Kidney capillary endothelial cell (primary cell): Measurements from ENCODE around the gene HTR1E.
"Not testable (repeated sequence)": the region's sequence is repeated elsewhere in the genome, so short reads cannot be mapped to it uniquely, and the experiment has no call there.

Experiments
- DNase-seq: peaks from one replicate; pipeline ENCODE4 v3.0.0-alpha.2; 2018; ENCODE audit warnings: low spot score

The HTR1E gene

GRCh38 chr6:86978251-86978650 lies 40.9 kb downstream of the HTR1E start:
- no peak for DNase-seq

DNA sequence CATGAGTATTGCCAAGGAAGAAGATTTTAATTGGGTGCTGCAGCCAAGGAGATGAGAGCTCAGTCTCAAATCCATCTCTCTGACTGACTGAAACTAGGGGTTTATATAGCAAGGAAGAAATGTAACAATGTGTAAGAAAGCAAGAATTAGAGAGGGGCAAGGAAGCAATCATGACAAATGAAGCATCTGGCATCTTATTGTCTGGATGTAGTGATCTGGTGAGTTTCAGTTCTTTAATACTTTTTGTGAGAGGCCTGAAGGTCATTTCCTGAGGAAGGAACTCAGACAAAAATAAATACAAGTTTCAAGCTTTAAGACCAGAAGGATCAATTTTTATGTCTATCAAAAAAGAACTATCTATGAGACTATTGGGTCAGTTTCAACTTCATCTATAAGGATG lies 64.2 kb downstream of the HTR1E start:
- no peak for DNase-seq

- DNase-seq = not testable (repeated sequence)
Observed at GRCh38 chr6:87002391-87002790, 65.1 kb downstream of the HTR1E start.

- DNase-seq = not testable (repeated sequence)
Observed at GRCh38 chr6:87006541-87006940, 69.2 kb downstream of the HTR1E start.

DNA sequence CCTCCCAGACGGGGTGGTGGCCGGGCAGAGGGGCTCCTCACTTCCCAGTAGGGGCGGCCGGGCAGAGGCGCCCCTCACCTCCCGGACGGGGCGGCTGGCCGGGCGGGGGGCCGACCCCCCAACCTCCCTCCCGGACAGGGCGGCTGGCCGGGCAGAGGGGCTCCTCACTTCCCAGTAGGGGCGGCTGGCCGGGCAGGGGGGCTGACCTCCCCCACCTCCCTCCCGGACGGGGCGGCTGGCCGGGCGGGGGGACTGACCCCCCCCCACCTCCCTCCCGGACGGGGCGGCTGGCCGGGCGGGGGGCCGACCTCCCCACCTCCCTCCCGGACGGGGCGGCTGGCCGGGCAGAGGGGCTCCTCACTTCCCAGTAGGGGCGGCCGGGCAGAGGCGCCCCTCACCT lies 72.3 kb downstream of the HTR1E start:
- not testable (repeated sequence) for DNase-seq

DNA sequence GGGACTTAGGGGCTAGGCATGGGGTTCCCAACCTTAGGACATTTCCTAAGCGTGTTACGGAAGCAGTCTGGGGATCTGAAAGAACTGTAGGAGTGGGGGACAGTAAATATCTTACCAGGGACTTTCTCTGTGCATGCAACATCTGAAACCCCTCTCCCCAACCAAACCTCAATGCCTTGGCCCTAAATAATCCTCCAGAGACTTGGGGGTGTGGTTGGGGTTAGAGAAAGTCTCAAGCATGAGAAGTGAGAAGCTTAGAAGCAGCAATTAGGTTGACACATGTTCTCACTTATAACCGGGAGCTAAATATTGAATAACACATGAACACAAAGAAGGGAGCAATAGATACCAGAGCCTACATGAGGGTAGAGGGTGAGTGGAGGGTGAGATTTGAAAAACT lies 74.7 kb downstream of the HTR1E start:
- DNase-seq = no peak

DNA sequence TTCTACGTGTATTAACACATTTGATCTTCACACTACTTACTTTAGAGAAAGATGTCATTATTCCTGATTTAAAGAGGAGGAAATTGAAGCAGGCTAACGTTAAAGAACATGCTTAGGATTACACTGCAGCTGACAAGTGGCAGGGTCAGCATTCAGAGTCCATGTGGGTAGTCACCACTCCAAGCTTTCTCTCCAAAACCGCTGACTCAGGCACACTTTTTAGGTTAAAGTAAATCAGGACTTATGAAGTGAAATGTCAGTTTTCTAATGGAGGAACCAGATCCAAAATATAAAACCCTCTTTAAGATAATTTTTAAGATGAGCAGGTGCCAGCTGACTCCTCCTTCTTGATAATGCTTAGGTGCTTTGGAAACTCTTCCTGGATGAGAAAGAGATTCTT lies 75.4 kb downstream of the HTR1E start:
- no peak for DNase-seq

- DNase-seq = no peak
Observed at GRCh38 chr6:87016772-87017171, 79.4 kb downstream of the HTR1E start.

- no peak for DNase-seq
Observed at GRCh38 chr6:87027021-87027420, 89.7 kb downstream of the HTR1E start.

DNA sequence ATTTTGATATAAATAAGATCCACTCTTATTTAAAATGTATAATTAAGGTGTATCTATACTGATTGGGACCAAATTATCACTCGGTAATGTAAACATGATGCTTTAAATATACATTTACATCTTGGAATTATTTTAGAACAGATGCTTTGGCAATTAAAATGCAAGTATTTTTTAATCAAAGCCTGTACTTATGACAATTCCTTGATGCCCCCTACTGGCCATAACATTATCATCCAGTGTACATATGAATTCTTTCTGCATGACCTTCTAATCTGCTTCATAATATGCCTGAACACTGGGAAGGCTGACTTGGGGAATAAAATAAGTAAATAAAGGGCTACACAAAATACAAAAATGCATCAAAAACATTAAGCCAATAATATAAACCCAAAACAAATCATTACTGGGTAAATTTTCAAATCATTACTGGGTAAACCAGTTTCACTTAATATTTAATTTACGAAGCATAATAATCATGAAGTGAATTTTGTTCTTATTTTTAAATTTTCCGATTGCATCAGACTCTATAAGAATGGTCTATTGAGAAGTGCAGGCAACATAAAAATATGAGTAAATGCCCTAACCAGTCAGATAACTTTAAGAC lies 92.5 kb downstream of the HTR1E start:
- DNase-seq = peak; percentile 32

GRCh38 chr6:87040729-87041128 lies 103.4 kb downstream of the HTR1E start:
- DNase-seq = no peak

DNA sequence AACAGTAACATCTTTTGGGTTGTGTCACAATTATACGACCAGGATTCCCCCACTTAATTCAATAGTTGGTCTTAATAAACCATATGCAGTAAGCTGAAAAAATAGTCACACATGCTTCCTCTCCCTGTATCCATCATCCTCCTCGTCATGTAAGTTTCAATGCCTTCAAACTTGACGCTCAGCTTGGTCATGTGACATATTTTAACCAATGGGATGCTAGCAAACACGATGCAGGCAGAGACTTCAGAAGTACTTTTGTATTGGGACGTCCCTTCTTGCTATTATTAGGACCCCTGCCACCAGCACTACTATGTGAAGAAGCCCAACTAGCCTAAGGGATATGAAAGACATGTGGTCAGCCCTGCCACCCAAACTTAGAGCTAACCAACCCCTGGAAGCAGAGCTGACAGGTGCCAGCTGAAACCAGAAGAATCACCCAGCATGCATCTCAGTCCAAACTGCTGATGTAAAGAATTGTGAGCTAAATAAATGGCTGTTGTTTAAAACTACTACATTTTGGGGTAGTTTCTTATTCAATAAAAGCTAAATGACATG lies 108.3 kb downstream of the HTR1E start:
- DNase-seq = no peak

- DNase-seq = no peak
Observed at GRCh38 chr6:87049779-87050178, 112.5 kb downstream of the HTR1E start.

GRCh38 chr6:87053312-87053711 lies 116.0 kb downstream of the HTR1E start:
- no peak for DNase-seq

DNA sequence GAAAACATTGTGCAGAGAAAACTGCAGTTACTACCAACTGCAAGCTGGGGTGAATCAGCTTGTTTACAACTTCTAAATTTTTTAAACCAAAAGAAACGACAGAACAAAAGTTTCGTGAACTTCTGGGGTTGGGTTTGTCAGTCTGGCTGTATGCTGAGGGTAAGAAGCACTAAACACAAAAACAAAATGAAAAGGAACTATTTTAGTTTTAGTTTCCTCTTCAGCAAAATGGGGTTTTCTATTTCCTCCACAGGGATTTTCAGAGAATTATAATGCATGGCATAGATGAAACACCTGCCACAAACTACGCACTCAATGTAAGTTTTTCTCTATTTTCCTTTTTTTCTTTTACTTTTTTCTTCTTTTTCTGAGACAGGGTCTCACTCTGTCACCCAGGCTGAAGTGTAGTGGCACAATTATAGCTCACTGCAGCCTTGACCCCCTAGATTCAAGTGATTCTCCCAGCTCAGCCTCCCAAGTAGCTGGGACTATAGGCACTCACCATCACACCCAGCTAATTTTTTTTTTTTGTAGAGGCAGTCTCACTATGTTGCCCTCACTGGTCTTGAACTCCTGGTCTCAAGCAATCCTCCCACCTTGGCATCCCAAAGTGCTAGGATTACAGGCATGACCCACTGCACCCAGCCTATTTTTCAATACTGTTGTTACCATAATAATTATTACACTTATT lies 117.0 kb downstream of the HTR1E start:
- DNase-seq = no peak

DNA sequence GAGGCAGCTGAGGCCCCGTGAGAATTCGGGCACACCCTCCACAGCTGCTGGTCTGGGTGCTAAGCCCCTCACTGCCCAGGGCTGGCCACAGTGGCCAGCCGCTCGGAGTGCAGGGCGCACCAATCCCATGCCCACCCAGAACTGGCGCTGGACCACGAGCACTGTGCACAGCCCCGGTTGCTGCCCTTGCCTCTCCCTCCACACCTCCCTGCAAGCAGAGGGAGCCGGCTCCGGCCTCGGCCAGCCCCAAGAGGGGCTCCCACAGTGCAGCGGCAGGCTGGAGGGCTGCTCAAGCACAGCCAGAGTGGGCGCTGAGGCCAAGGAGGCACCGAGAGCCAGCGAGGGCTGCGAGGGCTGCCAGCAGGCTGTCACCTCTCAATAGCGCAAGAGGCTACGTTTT lies 122.6 kb downstream of the HTR1E start:
- no peak for DNase-seq

DNA sequence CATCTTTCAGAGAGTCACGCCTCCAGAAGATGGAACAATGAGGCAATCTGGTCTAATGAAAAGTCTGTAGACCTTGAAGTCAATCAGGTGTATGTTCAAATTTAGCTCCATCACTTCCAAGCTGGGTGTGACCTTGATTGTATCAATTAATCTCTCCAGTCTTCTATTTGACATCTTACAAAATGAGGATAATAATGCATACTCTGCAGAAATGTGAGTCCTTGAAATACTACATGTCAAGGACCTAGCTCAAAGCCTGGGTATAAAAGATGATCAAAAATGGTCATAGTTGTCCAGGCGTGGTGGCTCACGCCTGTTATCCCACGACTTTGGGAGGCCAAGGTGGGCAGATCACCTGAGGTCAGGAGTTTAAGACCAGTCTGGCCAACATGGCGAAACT lies 127.8 kb downstream of the HTR1E start:
- DNase-seq = no peak
